Chondrocyte (in vitro differentiated cells): ENCODE results near the gene B4GALT5. TPM values are rescaled to one million over a fixed set of nuclear protein-coding genes. Genes with fewer than 3 reads are reported as not detected.

Source experiments
- DNase-seq: peaks from one replicate; pipeline ENCODE4 v3.0.0; 2021; ENCODE audit warnings: mixed read lengths, low spot score
- H3K27ac Mint-ChIP-seq: one replicate; pipeline ENCODE4 v1.8.0; 2021; ENCODE audit warnings: mild to moderate bottlenecking, moderate library complexity, mixed read lengths; ENCODE audit not compliant: unreplicated experiment
- H3K27me3 Mint-ChIP-seq: 2 replicates; pipeline ENCODE4 v1.8.0; 2021; ENCODE audit warnings: low read depth, mixed read lengths
- H3K36me3 Mint-ChIP-seq: 2 replicates; pipeline ENCODE4 v1.8.0; 2021; ENCODE audit warnings: low read depth, mixed read lengths
- H3K4me1 Mint-ChIP-seq: 2 replicates; pipeline ENCODE4 v1.8.0; 2021; ENCODE audit warnings: low read depth, mild to moderate bottlenecking, mixed read lengths
- H3K4me3 Mint-ChIP-seq: one replicate; pipeline ENCODE4 v1.8.0; 2021; ENCODE audit warnings: mild to moderate bottlenecking, moderate library complexity, mixed read lengths; ENCODE audit not compliant: unreplicated experiment
- H3K9me3 Mint-ChIP-seq: 2 replicates; pipeline ENCODE4 v1.8.0; 2021; ENCODE audit warnings: low read depth, mixed read lengths
- CTCF ChIP-seq: fragments of 200-600 bp; sonication (generic); IDR thresholded peaks from 2 replicates; pipeline ENCODE4 v1.5.0; 2021; ENCODE audit warnings: antibody characterized with exemption, mild to moderate bottlenecking, moderate library complexity
- total RNA-seq: library from RNA; stranded (reverse); gene quantifications from 3 replicates; pipeline ENCODE4 v1.2.1, GENCODE V29; 2021

Gene B4GALT5
- total RNA-seq, 1 donor from 2014 or later = 56.1 TPM

GRCh38 chr20:49592120-49592519 lies 121.6 kb downstream of the B4GALT5 start:
- Mint-ChIP-seq H3K27me3 (no peaks in the 10 kb centered on the region), H3K4me1 (peaks cover 83% of the 10 kb centered on the region), H3K9me3 (no peaks in the 10 kb centered on the region), H3K36me3 (no peaks in the 10 kb centered on the region), H3K27ac (no peak overlapping the region), H3K4me3 (no peak overlapping the region)
- no peak for TF ChIP-seq CTCF
- DNase-seq = no peak

GRCh38 chr20:49591217-49591865 lies 122.3 kb downstream of the B4GALT5 start:
- Mint-ChIP-seq H3K27ac (peak overlapping the region; percentile 86), H3K27me3 (no peaks in the 10 kb centered on the region), H3K36me3 (no peaks in the 10 kb centered on the region), H3K4me1 (peaks cover 88% of the 10 kb centered on the region), H3K4me3 (no peak overlapping the region), H3K9me3 (no peaks in the 10 kb centered on the region)
- no peak for TF ChIP-seq CTCF
- DNase-seq = no peak

GRCh38 chr20:49590163-49591017 lies 123.3 kb downstream of the B4GALT5 start:
- Mint-ChIP-seq H3K36me3 (no peaks in the 10 kb centered on the region), H3K27me3 (no peaks in the 10 kb centered on the region), H3K4me3 (no peak overlapping the region), H3K9me3 (no peaks in the 10 kb centered on the region), H3K27ac (peak overlapping the region; percentile 70), H3K4me1 (peaks cover 88% of the 10 kb centered on the region)
- DNase-seq = no peak
- no peak for TF ChIP-seq CTCF

GRCh38 chr20:49589747-49590146 lies 123.9 kb downstream of the B4GALT5 start:
- TF ChIP-seq CTCF = no peak
- Mint-ChIP-seq H3K27ac (peak overlapping the region; percentile 70), H3K36me3 (no peaks in the 10 kb centered on the region), H3K4me3 (no peak overlapping the region), H3K4me1 (peaks cover 88% of the 10 kb centered on the region), H3K9me3 (no peaks in the 10 kb centered on the region), H3K27me3 (no peaks in the 10 kb centered on the region)
- DNase-seq = no peak

- H3K27me3 Mint-ChIP-seq = no peaks in the 10 kb centered on the region
Observed at GRCh38 chr20:49587111-49587570, 126.5 kb downstream of the B4GALT5 start.

More at GRCh38 chr20:49587111-49587570, 126.5 kb downstream of the B4GALT5 start:
- Mint-ChIP-seq H3K9me3 (peaks cover 6% of the 10 kb centered on the region), H3K4me3 (no peak overlapping the region), H3K27ac (peak overlapping the region; percentile 80), H3K4me1 (peaks cover 86% of the 10 kb centered on the region), H3K36me3 (no peaks in the 10 kb centered on the region)
- no peak for DNase-seq
- no peak for TF ChIP-seq CTCF
